ENCODE measurements around the gene RAD51B.

The RAD51B gene

GRCh38 chr14:68501614-68502052 lies 682.1 kb downstream of the RAD51B start:
- no peak for TF ChIP-seq CTCF (IDR thresholded peaks at IDR 0.05; ENCODE audit: low read depth, low read length)
- no peak overlapping the region for H3K4me3 ChIP-seq (ENCODE audit: low read depth, low read length)

GRCh38 chr14:68502230-68502629 lies 682.7 kb downstream of the RAD51B start:
- no peak overlapping the region for H3K4me3 ChIP-seq (ENCODE audit: low read depth, low read length)
- no peak for TF ChIP-seq CTCF (IDR thresholded peaks at IDR 0.05; ENCODE audit: low read depth, low read length)

GRCh38 chr14:68503186-68503825 lies 683.7 kb downstream of the RAD51B start:
- TF ChIP-seq CTCF (IDR thresholded peaks at IDR 0.05; ENCODE audit: low read depth, low read length), result no peak
- H3K4me3 ChIP-seq (ENCODE audit: low read depth, low read length), result no peak overlapping the region

- TF ChIP-seq CTCF (IDR thresholded peaks at IDR 0.05; ENCODE audit: low read depth, low read length), result no peak
- no peak overlapping the region for H3K4me3 ChIP-seq (ENCODE audit: low read depth, low read length)
Measured at GRCh38 chr14:68504861-68505260, 685.3 kb downstream of the RAD51B start.

GRCh38 chr14:68506021-68506644 lies 686.6 kb downstream of the RAD51B start:
- no peak overlapping the region for H3K4me3 ChIP-seq (ENCODE audit: low read depth, low read length)
- no peak for TF ChIP-seq CTCF (IDR thresholded peaks at IDR 0.05; ENCODE audit: low read depth, low read length)

GRCh38 chr14:68506645-68507419 lies 687.3 kb downstream of the RAD51B start:
- no peak overlapping the region for H3K4me3 ChIP-seq (ENCODE audit: low read depth, low read length)
- no peak for TF ChIP-seq CTCF (IDR thresholded peaks at IDR 0.05; ENCODE audit: low read depth, low read length)
